Cardiac fibroblast (primary cell): ENCODE results near the gene KCNE4.

Experiments
- DNase-seq, 2 donors: peaks; one replicate each; pipeline versions ENCODE4 v3.0.0 to v3.0.0-alpha.2; 2010; ENCODE audit warnings: low read depth in 2 of 2
- H3K4me3 ChIP-seq, 2 donors: replicated peaks in 1 of 2; 1 replicate in 1 of 2; 2 replicates in 1 of 2; pipeline ENCODE4 v1.5.1; 2011; ENCODE audit warnings: low read depth in 2 of 2, low read length in 2 of 2, mild to moderate bottlenecking in 2 of 2, moderate library complexity in 1 of 2
- CTCF ChIP-seq: IDR thresholded peaks from one replicate; pipeline ENCODE4 v1.5.1; 2011; ENCODE audit warnings: low read depth, mild to moderate bottlenecking, low read length, inconsistent platforms

KCNE4 gene

DNA sequence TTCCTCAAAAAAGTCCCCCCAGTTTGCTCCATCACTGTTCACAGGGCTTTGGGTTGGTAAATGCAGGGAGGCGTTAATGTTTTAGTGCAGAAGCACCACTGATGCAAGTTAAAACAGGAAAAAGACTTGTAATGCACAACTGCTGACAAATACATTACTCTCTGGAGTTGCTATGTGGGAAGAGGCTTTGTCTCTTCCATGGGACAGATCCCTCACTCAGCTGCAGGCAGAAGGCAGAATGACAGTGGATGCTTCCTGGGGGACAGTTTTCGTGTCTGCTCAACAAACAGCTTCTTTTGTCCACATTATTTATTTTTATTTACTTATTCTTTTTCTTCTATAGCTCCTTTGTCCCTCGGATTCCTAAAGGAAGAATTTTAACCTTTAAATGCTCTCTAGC, 22.7 kb upstream of the KCNE4 start:
- no peak overlapping the region for H3K4me3 ChIP-seq

DNA sequence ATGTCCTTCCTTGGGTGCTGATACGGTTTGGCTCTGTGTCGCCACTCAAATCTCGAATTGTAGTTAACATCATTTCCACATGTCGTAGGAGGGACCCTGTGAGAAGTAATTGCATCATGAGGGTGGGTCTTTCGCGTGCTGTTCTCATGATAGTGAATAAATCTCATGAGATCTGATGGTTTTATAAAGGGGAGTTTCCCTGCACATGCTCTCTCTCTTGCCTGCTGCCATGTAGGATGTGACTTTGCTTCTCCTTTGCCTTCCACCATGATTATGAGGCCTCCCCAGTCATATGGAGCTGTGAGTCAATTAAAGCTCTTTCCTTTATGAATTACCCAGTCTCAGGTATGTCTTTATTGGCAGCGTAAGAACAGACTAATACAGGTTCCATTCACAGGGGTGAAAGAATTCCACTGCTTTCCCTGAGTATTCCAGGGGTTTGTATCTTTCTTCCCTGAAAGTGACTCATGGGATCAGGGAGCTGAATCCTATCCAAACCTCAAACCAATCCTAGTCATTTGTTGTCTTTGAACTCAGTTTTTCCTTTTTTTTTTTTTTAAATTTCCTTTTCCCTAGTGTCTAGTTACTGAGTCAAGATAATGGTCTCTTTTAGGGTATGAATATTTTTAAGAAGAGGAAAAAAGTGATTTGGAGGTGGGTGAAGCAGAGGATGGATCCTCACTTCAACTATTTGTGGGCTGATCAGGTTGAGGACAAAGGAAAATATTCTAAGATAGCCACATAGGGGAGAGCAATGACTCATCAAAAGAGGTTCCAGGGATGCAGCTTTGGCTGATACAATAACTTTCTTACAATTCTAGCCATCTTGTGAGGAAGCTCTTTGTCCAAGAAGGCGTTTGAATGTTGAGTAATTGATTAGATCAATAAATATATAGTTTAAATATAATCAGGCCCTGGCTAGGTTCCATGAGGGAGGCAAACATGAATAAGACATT, 19.5 kb upstream of the KCNE4 start:
- DNase-seq, result peak in 1 of 2 donors; percentile 18
- TF ChIP-seq CTCF, result no peak
- H3K4me3 ChIP-seq, result no peak overlapping the region

More for the DNA sequence above, 22.7 kb upstream of the KCNE4 start:
- no peak for TF ChIP-seq CTCF
- no peak for DNase-seq

- no peak overlapping the region for H3K4me3 ChIP-seq
- DNase-seq, result no peak
- no peak for TF ChIP-seq CTCF
These were observed 17.6 kb upstream of the KCNE4 start for GRCh38 chr2:223034221-223034975.

DNA sequence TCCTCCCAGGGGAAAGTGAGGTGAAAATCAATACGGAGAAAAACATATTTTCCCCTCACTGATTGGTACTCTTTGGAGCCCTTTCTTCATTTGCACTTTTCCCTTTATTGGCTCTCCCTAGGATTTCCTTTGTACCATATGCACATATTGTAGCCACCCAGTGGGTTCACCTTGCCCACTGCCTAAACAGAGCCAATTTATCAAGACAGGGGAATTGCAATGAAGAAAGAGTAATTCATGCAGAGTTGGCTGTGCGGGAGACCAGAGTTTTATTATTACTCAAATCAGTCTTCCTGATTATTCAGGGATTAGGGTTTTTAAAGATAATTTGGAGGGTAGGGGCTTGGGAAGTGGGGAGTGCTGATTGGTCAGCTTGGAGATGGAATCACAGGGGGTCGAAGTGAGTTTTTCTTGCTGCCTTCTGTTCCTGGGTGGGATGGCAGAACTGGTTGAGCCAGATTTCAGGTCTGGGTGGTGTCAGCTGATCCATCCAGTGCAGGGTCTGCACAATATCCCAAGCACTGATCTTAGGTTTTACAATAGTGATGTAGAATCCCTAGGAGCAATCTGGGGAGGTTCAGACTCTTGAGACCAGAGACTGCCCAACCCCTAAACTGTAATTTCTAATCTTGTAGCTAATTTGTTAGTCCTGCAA, 15.1 kb upstream of the KCNE4 start:
- DNase-seq, result no peak
- TF ChIP-seq CTCF, result no peak
- H3K4me3 ChIP-seq, result no peak overlapping the region

DNA sequence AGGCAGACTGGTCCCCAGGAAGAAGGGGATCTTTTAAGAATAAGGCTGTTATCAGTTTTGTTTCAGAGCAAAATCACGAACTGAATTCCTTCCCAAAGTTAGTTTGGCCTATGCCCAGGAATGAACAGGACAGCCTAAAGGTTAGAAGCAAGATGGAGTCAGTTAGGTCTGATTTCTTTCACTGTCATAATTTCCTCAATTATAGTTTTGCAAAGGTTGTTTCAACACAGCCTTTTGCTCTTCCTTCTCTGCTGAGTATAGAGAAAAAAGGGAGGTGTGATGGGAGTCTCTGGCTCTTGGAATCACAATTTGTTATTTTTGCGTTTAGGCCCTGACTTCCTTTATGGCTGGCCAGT, 14.6 kb upstream of the KCNE4 start:
- H3K4me3 ChIP-seq, result no peak overlapping the region
- no peak for TF ChIP-seq CTCF
- DNase-seq, result no peak

GRCh38 chr2:223039618-223040017, 12.4 kb upstream of the KCNE4 start:
- no peak for TF ChIP-seq CTCF
- H3K4me3 ChIP-seq, result no peak overlapping the region
- no peak for DNase-seq
